GM19193 (cell line): ENCODE data around the gene MAGI2.

Source experiments
- POLR2A ChIP-seq: IDR thresholded peaks from 4 replicates; pipeline ENCODE4 v1.6.1; 2011; ENCODE audit not compliant: insufficient read depth, insufficient read length; ENCODE audit errors: extremely low read depth

MAGI2 gene

DNA sequence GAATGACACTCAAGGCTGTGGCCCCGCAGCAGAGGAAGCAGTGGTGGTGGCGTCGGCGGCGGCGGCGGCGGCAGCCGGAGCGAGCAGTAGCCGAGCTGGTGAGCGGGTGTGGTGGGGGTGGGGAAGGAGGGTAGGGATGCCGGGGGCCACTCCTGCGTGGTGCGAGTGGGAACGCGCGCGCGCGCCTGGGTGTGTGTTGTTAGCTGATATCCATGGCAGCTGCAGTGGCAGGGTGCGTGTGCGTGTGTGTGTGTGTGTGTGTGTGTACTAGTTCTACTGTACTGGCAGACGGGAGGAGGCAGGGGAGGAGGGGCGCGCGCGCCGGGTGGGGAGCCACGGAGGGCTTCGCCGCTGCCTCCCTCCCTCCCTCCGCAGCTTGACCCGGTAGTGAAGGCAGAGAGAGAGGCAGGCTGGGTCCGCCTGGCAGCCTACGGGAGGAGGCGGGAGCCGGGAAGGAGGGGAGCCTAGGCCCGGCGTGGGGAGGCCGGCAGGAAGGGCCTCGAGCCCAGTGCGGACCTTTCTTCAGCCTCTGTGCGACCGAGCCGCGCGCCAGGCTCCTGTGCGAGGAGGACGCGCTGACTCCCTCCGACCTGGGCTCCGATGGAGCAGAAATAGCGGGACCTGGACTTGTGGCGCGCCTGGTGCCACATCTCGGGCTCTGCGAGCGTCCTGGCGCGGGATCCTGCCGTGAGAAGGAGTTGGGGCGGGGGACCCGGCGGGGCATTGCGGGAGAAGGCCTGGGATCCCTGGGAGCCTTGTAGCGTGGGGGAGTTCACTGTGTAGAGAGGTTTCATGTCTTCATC lies at the start of gene MAGI2:
TSS of gene MAGI2 (minus strand) at position 110 of the 803 bp plus-strand sequence. CDS start 347 bp downstream, outside the sequence.
- no peak for TF ChIP-seq POLR2A

DNA sequence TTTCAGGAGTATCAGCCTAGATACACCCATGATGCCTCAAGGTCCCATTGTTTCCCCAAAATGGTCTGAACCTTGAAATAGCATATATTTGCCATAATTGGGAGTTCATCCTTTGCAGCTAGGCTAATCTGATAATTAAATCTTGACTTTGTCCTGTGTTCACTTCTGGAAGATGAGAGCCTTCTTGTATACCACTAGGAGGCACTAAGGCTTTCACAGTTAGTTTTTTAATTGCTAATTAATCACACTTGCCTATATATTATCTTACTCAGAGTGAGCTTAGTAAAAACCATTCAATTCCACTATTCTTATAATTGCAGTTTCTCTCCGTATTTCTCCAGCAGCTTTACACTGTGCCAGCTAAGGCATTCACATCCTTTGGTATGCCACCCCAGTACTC lies 48.7 kb upstream of the MAGI2 start:
- no peak for TF ChIP-seq POLR2A

DNA sequence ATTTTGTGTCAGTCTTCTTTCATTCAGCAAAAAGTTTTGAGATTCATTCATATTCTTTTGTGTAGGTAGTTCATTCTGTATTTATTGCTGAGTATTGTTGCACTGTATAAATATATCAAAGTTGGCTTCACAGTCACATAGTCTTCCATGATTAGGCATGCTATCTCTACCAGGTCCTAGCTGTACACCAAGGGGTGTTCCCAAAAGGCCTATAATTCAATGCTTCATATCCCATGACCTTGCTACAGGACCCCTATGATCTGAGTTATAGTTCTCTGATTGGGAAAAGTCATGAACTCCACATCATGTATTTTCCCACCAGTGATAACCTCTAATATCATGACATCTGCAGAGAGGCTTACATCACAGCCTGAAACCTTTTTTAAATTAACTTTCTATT lies 47.3 kb upstream of the MAGI2 start:
- no peak for TF ChIP-seq POLR2A

DNA sequence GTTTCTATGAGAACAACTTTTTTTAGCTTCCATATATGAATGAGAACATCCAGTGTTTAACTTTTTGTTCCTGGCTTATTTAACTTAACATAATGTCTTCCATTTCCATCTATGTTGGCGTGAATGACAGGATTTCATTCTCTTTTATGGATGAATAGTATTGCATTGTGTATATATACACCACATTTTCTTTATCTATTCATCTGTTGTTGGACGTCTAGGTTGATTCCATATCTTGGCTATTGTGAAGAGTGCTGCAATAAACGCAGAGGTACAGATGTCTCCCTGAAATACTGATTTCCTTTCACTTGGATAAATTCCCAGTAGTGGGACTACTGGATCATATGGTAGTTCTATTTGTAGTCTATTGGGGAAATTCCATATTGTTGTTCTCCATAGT lies 44.3 kb upstream of the MAGI2 start:
- TF ChIP-seq POLR2A = no peak

DNA sequence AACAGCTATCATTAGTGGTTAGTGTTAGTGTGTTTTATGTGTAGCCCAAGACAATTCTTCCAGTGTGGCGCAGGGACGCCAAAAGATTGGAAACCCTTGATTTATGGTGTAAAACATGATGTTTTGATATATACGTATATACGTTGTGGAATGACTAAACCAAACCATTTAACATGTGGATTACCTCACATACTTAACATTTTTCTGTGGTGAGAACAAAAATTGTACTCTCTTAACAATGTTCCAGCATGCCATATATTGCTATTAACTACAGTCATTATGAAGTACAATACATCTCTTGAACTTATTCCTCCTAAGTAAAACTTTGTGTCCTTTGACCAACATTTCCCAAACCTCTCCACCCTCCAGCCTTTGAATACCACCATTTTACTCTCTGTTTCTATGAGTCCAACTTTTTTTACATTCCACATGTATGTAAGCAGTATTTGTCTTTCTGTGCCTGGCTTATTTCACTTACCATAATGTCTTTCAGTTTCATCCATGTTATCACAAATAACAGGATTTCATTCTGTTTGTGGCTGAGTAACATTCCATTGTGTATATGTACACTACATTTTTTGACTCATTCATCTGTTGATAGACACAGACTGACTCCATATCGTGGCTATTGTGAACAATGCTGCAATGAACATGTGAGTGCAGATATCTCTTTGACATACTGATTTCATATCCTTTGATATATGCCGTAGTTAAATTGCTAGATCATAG lies 42.2 kb upstream of the MAGI2 start:
- no peak for TF ChIP-seq POLR2A

DNA sequence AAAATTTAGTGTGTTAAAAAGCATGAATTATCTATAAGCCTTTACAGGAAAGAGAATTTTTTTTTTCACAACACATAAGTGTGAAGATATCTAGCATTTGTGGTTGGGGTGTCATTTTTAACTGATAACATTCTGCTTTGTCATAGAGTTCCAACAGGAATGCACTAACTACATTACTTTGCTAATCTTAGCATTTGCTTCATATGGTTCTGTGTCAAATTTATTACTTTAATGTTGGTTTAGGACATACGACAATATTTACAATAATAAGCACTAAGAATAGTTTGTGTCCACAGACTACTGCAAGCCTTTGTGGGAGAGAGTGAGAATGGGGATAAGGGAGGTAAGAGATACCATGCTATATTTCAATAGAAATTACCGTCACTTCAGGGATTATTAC lies 40.6 kb upstream of the MAGI2 start:
- no peak for TF ChIP-seq POLR2A

DNA sequence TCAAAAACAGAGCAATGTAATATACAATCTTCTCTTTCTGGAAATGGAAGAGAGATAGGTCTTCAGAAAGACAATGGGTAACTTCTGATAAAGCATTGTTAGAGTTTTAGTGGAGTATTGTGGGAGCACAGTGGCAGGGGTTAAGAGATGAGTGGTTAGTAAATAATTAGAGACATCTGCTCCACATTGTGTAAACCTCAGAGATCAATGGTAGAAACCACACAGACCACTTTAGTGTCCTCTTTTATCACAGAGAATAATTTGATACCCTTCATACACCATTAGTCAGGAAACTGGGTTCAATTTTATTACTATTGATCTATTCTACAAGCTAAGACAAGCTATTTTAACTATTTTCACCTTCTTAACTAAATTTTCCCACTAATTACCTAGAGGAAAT lies 35.9 kb upstream of the MAGI2 start:
- TF ChIP-seq POLR2A = no peak

DNA sequence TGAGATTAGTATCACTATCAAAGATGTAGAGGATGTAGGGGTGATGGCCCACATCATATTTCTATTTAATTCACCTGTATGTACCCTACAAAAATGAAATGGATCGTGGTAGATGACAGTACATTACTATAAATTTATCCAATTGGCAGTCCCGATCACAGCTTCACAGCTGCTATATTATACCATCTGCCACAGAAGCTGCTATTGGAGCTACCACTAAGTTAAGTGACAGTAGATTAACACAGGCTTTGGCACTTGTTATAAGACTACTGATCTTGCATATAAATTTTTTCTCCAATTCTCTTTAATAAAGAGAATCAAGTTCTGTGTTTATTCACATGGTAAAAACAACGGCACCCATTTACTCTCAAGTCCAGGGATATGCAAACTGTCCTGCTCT lies 24.9 kb upstream of the MAGI2 start:
- TF ChIP-seq POLR2A = no peak

DNA sequence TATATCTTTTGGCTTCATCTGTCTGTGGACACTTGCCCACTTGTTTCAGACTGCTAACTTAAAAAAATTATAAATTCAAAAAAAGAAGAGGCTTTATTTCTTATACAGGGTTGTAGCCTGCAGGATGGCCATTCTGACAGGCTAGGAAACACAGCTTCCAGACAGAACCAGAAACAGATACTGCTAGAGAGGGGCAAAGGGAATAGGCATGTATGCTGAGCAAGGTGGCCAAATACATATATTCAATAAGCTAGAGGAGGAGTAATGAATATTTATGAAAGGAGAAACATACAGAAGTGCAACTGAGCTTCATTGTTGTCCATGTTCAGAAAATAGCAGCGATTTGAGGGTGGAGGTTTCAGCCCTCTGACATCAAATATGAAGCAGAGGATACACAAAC lies 22.0 kb upstream of the MAGI2 start:
- no peak for TF ChIP-seq POLR2A

DNA sequence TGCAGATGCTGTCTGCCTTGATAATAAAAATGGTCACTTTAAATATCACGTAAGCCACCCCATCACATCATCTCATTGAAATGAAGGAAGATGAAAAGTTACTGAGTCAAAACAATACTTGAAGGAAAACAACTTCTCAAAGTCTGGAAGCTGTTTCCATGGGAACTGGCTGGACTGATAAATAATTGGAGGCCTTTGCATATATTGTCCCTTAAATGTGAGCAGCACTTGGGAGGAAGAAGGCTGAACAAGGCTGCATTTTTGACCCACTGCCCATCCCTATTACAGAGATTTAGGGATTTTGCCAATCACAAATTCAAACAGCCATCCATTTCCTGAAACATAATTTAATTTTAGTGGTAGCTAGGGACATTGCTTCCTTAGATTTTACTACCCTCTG lies 18.2 kb upstream of the MAGI2 start:
- TF ChIP-seq POLR2A = no peak

DNA sequence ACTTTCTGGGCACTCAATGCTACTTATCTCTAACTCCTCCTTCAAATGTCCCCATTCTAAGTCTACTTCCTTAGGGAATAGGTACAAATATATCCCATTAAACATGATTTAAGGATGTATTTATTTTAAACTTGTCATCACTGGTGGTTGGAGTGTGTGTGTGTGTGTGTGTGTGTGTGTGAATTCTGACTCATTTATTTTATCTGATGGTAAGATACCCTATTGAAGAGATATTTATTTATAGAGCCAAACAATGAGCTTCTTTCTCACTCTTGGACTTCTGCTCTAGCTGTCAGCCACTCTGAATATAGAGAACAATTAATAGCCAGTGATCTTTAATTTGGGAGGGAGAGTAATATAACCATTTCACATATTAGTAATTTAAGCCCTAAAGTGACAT lies 17.8 kb upstream of the MAGI2 start:
- no peak for TF ChIP-seq POLR2A

DNA sequence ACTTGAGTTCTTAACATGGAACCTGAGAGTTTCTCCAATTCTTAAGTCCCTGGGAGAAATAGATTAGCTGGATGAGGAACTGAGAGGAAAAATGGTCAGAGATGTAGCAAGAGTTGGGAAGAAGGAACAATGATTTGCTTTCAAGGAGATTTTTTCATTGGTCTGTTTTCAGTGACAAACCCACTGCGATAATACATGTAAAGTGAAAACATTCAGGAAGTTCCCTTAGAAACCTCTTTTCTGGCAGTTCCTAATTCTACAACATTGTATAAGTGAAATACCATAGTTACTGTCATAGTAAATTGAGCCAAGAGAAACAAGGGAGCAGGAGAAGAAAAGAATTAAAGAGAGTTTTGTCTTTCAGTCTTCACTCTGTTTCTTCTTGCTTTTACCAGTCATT lies 12.1 kb upstream of the MAGI2 start:
- no peak for TF ChIP-seq POLR2A

DNA sequence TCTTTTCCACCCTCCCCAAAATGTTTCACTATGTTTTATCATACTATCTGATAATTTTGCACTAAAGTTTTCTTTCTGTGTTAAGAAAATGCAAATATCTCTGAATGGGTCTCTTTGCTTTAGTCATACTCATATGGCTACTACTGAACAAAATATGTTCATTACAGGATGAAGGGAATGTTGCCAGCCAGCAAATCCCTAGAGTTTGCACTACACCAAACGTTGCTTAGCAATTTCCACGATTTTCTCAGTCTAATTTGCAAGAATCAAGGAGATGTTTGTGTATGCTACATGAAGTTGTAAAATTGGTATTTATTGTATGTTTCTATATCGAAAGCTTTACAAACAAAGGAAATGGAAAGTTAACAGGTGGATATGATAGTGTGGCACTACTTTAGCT lies 10.6 kb upstream of the MAGI2 start:
- TF ChIP-seq POLR2A = no peak

DNA sequence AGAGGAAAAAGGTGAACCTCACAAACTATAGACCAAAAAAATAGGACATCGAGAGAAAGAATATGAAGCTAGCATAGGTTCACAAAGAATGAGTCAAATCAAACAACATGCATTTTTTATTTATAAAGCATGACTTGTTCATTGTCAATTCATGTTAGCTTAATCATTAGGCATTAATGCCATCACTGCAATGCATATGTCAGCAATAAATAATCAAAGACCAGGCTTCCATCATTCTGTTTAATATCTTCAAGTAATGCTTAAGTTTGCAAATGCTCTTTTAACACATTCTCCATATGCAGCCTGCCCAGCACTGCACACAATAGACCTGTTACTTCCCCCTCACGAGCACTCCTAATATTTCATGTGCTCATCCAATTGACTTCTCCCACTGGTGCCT lies 8.9 kb upstream of the MAGI2 start:
- TF ChIP-seq POLR2A = no peak

DNA sequence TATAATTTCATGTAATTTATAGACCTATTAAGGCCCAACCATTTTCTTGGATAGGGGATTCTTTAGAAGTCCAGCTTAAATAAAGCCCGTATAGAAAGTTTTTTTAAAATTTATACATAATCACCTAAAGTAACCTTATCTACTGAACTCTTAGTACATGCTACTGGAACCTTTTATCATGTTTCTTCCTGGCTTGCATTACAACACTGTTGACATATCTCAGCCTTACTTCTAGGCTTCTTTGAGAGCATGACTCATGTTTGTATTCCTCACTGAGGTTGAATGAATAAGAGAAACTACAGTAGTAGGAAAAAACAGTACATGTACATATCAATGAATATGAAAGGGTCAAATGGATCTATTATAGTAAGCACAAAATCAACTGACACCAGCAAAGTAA lies 8.2 kb upstream of the MAGI2 start:
- TF ChIP-seq POLR2A = no peak

DNA sequence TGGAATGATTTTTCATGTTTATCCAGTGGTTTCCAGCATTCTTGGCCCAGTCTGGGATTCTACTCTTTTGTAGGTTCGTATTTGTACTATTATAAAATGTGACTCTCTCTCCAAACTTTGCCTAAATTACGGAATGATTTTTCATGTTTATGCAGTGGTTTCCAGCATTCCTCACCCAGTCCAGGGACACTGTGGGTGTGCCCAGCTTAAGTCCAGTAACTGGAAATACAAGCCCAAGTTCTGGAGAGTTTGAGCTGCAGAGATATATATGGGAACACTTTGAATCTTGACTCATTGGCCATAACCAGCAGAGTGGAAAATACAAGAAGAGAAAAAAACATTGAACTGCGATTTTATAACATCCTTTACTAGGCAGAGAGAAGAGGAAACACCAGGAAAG lies 5.9 kb upstream of the MAGI2 start:
- no peak for TF ChIP-seq POLR2A

DNA sequence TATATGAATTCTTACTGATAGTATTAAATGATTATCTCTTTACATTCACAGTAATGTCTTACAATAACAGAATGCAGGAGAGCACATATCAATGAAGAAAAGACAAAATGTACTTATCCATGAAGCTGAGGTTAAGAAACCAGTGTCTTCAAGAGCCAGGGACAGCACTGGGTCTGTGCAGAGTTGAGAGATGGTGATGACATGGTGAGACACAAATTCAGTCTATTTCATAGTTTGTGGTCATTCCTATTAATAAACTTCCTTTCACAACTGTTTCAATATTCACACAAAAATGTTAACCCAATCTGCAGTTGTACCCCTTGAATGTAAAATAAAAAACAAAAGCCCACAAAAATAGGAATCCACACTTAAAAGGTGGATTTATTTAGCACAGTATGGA lies 5.3 kb upstream of the MAGI2 start:
- TF ChIP-seq POLR2A = no peak

DNA sequence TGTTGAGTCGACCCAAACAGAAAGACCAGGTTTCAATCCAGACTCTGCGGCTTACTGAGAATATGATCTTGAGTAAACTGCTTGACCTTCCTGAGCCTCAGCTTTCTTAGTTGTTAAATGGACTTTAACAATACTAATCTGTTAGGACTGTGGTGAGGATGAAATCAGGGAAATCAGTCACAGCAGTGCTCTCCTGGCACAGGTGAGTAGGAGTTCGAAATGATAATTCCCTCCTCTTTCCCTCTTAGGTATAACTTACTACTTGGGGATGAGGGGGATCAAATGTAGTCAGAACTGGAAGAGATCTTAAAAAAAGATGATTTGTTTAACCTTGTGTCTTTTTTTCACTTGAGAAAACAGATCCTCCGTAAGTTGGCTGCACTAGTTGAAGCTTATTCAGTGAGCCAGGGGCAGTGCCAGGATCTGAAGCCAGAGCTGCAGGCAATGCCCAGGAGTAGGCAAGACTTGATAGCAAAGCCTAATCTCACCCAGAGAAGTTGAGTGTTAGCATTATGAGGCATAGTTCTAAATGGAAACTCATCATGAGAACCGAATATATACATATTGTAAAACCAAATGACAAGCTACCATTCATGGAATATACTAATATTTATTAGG lies 1.8 kb upstream of the MAGI2 start:
- no peak for TF ChIP-seq POLR2A
